RPMI8226 (cell line): ENCODE data around the gene SMCO4.
"Not testable (repeated sequence)": the region's sequence is repeated elsewhere in the genome, so short reads cannot be mapped to it uniquely, and the experiment has no call there.

Source experiments
- DNase-seq: peaks from one replicate; pipeline ENCODE4 v3.0.0-alpha.2; 2015

SMCO4 gene

GRCh38 chr11:93559681-93560080 is 16.5 kb upstream of the SMCO4 start:
- DNase-seq = no peak

- DNase-seq = no peak
These were observed 9.7 kb upstream of the SMCO4 start for GRCh38 chr11:93552874-93553273.

- no peak for DNase-seq
These were observed 6.8 kb upstream of the SMCO4 start for GRCh38 chr11:93549976-93550375.

- no peak for DNase-seq
These were observed 5.6 kb upstream of the SMCO4 start for GRCh38 chr11:93548679-93549319.

GRCh38 chr11:93547773-93548172 is 4.6 kb upstream of the SMCO4 start:
- no peak for DNase-seq

GRCh38 chr11:93547028-93547427 is 3.8 kb upstream of the SMCO4 start:
- no peak for DNase-seq

GRCh38 chr11:93545566-93545965 is 2.4 kb upstream of the SMCO4 start:
- no peak for DNase-seq

GRCh38 chr11:93542811-93543229 is 371 bp downstream of the SMCO4 start:
- no peak for DNase-seq

GRCh38 chr11:93541884-93542810 is 1.0 kb downstream of the SMCO4 start:
- no peak for DNase-seq

- no peak for DNase-seq
These were observed 2.2 kb downstream of the SMCO4 start for GRCh38 chr11:93540896-93541553.

- no peak for DNase-seq
These were observed 2.9 kb downstream of the SMCO4 start for GRCh38 chr11:93540337-93540736.

- DNase-seq = no peak
These were observed 5.4 kb downstream of the SMCO4 start for GRCh38 chr11:93537767-93538261.

- no peak for DNase-seq
These were observed 6.1 kb downstream of the SMCO4 start for GRCh38 chr11:93537049-93537448.

- DNase-seq = no peak
These were observed 6.9 kb downstream of the SMCO4 start for GRCh38 chr11:93536101-93536861.

GRCh38 chr11:93535578-93535977 is 7.6 kb downstream of the SMCO4 start:
- not testable (repeated sequence) for DNase-seq

GRCh38 chr11:93532806-93533205 is 10.4 kb downstream of the SMCO4 start:
- DNase-seq = no peak

GRCh38 chr11:93532281-93532789 is 10.9 kb downstream of the SMCO4 start:
- no peak for DNase-seq

- DNase-seq = no peak
These were observed 12.7 kb downstream of the SMCO4 start for GRCh38 chr11:93530468-93530826.

- no peak for DNase-seq
These were observed 13.3 kb downstream of the SMCO4 start for GRCh38 chr11:93529707-93530467.

GRCh38 chr11:93528757-93529645 is 14.2 kb downstream of the SMCO4 start:
- DNase-seq = no peak

GRCh38 chr11:93528252-93528651 is 14.9 kb downstream of the SMCO4 start:
- DNase-seq = no peak
